Transverse colon (tissue), 4 donors: ENCODE results near the gene HSPA12A.

Source experiments
- CTCF ChIP-seq, 5 experiments: fragments of 200-600 bp in 3 of 5; fragments of 450-650 bp in 2 of 5; sonication (generic) in 3 of 5; IDR thresholded peaks; 1 replicate in 2 of 5; 2 replicates in 3 of 5; pipeline ENCODE4 v1.5.1; 2016 to 2017; ENCODE audit warnings: antibody characterized with exemption in 5 of 5, inconsistent platforms in 3 of 5, mild to moderate bottlenecking in 2 of 5, moderate library complexity in 1 of 5
- POLR2A ChIP-seq: fragments of 450-650 bp; IDR thresholded peaks from one replicate; pipeline ENCODE4 v1.6.1; 2016; ENCODE audit warnings: antibody characterized with exemption, mild to moderate bottlenecking, moderate library complexity
- POLR2AphosphoS5 ChIP-seq, 3 donors: sonication (generic); formaldehyde crosslinking; IDR thresholded peaks; one replicate each; pipeline ENCODE4 v1.6.1; 2016; ENCODE audit warnings: antibody characterized with exemption in 3 of 3

DNA sequence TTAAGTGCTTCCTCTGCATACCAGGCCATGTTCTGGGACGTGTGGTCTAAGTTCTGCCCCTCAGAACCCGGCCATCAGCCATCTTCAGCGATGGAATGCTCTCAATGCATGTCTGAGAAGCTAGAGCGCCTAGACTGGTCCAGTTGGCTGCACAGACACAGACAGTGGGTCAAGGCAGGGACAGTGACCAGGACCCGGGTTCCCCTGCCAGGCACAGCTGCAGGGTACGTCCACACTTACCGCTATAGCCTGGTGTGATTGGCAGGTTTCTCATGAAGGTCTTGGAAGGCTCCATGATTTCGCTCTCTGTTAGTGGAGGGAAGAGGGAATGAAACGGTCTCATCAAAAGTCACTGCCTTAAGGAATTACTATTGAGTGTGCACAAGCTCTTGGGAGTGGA lies 74.3 kb downstream of the HSPA12A start:
- TF ChIP-seq CTCF (IDR thresholded peaks at IDR 0.05): no peak
- no peak for TF ChIP-seq POLR2A
- TF ChIP-seq POLR2AphosphoS5 (IDR thresholded peaks at IDR 0.05): no peak
